T-helper 2 cell treated with Interferon-gamma antibody and Interleukin-4, amounts not matched to agents 100 ng/mL and 5 ng/mL, for 36 hours (primary cell): ENCODE results near the gene ITGB2. TPM values are rescaled to one million over a fixed set of nuclear protein-coding genes. Genes with fewer than 3 reads are reported as not detected.

Experiments used
- intact Hi-C: fragments of 100-400 bp; cut with micrococcal nuclease; formaldehyde crosslinking; loops from one replicate; pipeline ENCODE4 v1.15.1; 2023
- total RNA-seq: library from RNA; stranded (reverse); gene quantifications from 2 replicates; pipeline ENCODE4 v1.2.3, GENCODE V29; 2022

ITGB2 gene
- total RNA-seq, 1 donor from 2014 or later, result 447 TPM

DNA sequence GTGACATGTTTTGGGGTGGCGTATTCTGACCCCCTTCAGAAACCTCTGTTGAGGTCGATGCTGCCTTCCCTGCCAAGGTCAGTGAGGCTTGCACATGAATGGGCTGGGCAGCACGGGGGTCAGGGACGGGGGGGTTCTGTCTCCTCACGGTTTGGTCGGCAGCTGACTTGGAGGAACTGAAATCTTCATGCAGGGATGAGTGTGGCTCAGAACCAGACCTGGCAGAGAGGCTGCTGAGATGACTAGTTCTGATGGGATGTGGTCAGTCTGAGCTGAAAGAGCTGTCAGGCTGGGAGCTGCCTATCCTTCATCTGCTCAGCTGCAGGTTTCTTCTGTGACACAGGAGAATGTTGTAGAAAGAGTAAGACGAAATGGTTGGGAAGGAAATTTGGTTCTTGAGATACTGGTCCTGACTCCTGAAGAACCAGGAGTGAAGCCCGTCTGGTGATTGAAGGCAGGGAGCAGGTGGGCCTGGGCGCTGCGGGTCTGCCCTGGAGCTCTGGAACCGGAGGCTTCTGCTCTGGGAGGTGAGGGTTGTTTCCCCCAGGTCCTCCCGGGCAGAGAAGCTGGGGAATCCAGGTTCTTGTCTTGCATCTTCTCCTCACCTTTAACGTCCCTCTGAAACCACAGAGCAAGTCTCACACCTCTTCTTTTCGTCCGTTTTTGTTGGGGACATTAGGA, 22.4 kb upstream of the ITGB2 start:
- intact Hi-C loops, result loop anchor here (10.0 kb wide), 1 partner anchor 352 kb away; no protein-coding TSS in a partner anchor

DNA sequence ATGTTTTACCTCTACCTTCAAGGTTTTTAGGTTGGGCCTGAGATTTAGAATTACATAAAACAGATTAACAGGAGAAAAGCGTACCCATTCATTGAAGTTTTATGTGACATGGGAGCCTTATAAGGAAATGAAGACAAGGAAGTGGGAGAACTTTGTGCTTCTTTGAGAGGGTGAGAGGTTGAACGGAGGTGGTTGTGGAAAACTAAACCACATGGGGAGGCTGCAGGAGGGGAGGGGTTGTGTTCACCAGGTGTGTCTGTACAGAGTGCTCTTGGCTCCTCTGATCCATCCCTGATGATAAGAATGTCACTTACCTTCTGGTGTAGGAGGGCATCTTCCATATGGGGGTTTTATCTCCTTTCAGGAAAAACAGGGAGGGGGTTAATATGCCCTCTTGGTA, 21.9 kb upstream of the ITGB2 start:
- intact Hi-C loops, result loop anchor here (10.0 kb wide), 1 partner anchor 352 kb away; no protein-coding TSS in a partner anchor

DNA sequence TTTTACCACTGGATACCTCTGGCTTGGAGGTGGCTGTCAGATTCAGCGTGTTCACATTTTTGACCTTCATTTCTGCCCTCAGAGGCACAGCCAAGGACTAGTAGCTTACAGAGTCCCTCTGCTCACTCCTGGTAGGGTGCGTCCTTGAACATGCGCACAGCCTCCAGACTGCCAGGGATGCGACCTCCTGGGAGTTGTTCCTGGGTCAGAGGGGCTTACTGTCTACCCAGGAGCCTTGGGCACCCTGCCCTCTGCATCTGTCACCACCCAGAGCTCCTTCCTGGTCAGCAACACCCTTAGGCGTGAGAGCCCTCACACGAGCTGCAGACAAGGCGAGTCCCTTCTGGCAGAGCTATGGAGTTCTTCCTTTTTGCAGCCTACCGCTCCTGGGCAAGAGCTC, 20.9 kb upstream of the ITGB2 start:
- intact Hi-C loops, result loop anchor here (10.0 kb wide), 1 partner anchor 353 kb away; no protein-coding TSS in a partner anchor

DNA sequence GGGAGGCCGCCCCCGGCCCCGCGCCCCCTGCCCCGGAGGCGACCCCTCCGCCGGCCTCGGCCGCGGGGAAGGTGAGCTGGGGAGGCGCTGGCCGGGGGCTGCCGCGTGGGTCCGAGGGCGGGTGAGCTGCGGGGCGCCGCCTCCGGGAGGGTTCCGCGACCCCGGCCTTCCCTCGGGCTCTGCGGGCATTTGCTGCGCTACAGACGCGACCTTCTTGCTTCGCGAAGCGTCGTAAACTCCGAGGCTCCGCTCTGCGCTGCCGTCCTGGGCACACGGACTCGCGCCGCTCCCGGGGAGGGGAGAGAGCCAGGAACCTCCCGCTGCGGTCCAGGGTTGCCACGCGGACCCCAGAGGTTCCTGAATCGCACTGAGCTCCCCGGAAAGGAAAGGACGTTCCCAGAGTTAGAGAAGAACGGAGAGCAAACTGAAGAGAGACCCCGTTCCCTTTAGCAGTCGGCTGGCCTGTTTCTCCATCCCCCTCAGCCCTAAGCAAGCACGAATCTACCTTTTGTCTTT, 19.5 kb upstream of the ITGB2 start:
- intact Hi-C loops, result loop anchor here (10.0 kb wide), 1 partner anchor 355 kb away; no protein-coding TSS in a partner anchor

DNA sequence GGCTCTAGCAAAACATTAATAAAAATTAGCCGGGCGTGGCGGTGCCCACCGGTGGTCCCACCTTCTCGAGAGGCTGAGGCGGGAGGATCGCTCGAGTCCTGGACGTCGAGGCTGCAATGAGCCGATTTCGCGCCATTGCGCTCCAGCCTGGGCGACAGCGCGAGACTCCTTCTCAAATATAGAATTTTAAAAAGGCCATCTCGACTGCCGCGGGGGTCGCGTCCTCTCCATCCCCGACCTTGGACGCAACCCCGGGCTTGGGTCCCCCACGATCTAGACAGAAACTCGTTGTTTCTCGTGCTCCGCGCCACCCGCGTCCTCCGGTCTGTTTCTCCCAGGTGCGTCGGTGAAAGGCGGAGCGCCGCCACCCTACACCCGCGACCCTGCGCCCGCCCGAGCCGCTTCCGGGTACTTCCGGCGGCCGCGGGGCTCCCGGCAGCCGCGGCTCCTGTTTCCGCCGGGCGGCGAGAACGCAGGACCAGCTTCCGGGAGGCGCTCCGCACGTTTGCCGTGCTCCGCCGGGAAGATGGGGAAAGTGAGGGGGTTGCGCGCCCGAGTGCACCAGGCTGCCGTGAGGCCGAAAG, 18.9 kb upstream of the ITGB2 start, which contains the start of gene SLX9:
Gene SLX9 (plus strand): TSS at position 498 of the 584 bp plus-strand sequence. CDS start 29 bp downstream, at position 527.
- intact Hi-C loops, result loop anchor here (10.0 kb wide), 1 partner anchor 355 kb away; no protein-coding TSS in a partner anchor

DNA sequence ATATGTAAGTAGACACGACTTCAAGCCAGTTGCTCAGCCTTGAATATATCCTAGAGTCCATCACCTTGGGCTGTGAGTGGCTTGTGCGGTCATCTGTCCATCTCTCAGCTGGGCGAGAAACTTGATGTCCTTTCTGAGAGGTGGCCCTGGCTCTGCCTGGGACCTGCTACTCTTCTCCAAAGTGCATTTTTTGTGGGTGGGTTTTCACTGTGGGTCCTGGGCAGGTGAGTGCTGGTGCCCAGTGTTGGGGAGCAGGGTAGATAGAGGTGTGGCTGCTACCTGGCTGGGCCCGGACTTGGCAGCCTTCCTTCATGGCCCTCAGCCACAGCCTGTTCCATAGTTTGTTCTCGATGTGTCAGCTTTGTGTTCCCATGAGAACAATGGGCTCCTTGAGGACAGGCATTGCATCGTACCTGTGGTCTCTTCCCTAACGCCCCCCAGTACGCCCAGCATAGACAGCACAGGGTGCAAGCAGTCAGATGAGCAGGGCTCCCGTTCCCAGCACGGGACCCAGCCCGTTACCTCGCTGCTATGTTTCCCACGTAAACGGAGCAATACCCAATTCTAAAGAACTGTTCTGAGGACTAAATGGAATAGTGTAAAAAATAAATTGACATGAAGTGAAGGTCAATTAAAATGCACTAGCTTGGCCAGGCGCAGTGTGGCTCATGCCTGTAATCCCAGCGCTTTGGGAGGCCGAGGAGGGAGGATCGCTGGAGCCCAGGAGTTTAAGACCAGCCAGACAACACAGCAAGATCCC, 18.3 kb upstream of the ITGB2 start:
- intact Hi-C loops, result no loop called here

DNA sequence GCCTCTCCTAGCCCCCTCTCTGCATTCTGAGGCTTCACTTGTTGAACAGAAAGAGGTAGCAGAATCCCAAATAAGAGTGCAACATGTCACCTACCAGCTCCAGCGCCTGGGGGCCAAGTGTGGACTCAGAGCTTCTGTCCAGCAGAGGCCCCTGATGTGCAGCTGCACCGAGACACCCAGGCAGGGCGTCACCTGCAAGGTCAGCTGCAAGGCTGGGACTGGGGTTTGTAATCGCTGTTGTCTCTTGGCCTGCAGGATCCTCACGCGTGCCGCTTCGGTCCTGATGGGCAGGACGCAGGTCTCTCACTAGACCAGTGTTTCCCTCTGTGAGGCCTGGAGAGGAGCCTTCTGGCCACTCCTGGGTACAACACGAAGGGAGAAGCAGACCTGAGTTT, 14.8 kb upstream of the ITGB2 start:
- intact Hi-C loops, result no loop called here

DNA sequence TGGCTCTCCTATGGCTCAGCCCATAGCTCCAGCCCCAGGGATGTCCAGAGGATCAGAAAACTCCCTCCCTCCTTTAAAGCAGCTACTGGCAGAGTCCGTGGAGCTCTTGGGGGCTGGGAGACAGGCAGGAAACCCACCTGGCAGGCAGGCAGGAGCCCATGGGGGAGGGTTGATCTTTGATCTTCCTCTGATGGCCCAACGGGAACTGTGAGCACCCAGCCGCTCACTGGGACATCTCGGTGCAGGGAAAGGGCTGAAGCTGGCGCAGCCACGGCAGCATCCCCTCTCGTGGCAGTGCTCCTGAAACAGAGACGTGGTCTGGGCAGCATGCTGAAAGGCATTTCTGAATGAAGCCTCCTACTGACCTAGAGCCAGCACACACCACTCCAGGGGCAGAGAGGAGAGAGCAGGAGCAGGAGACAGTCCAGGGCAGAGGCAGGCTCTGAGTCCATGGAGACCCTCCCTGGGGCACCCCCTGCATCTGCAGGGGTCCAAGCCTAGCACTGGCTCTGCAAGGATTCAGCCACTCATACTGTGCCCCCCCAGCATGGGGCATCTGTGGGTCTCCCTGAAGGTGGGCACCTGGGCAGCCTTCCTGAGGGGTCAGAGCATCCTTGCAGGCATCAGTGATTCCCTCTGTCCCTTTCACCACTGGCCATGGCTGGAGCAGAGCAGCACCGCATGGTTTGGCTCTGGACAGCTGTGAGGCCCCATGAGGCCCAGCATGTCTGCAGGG, 14.3 kb upstream of the ITGB2 start:
- intact Hi-C loops, result no loop called here

DNA sequence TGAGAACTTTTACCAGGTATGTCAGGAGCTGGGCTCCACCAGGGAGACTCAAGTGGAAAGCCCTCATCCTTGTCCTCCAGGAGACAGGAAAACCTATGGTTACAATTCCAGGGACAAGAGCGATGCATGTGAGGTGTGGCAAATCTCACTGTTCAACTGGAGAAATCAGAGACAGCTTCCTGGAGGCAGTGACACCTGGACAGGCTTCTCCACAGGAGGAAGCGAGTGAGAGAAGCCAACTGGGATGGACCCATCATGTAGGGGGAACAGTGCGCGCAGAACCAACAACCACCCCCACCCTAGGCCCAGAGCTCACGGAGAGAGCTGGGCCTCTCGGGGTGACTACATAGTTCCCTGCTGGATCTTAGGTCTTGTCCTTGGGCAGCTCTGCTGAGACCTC, 13.6 kb upstream of the ITGB2 start:
- intact Hi-C loops, result no loop called here

DNA sequence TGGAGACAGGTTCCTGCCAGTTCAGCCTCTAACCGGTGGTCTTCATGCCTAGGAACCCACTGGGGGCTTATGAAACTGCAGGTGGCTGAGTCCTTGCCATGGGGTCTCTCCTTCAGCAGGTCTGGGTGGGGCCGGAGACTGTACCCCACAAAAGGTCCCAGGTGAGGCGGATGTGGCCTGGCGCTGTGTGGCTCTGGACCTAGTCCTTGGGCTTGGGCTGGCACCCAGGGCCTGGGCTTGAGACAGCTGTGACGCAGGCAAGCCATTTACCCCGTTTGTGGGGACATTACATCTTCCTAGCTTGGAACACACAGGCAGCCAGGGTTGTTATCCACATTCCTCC, 13.2 kb upstream of the ITGB2 start:
- intact Hi-C loops, result loop anchor here (2.0 kb wide), 1 partner anchor 19 kb away; no protein-coding TSS in a partner anchor

DNA sequence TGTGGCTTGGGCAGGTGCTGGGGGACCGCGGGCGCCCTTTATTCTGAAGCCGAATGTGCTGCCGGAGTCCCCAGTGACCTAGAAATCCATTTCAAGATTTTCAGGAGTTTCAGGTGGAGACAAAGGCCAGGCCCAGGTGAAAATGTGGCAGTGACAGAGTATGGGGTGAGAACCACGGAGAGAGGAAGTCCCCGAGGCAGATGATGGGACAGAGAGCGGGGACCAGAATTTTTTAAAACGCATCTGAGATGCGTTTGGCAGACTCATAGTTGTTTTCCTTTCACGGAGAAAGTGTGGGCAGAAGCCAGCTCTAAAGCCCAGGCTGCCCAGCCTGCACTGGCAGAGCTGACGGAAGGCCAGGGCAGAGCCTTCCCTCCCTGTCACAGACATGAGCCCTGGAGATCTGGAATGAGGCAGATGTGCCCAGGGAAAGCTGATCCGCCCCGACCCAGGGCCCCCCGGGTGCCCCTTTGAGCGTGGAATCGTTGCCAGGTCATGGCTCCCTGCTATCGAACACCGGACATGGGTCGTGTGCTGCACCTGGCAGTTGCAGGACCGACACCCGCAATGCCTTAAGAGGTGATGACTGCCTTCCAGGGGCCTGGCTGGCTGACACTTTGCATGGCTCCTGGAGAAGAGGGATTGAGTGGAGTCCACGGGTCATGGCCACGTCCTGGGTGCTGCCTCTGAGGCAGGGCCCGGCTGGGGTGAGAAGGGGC, 12.7 kb upstream of the ITGB2 start:
- intact Hi-C loops, result loop anchor here (2.0 kb wide), 1 partner anchor 19 kb away; no protein-coding TSS in a partner anchor

DNA sequence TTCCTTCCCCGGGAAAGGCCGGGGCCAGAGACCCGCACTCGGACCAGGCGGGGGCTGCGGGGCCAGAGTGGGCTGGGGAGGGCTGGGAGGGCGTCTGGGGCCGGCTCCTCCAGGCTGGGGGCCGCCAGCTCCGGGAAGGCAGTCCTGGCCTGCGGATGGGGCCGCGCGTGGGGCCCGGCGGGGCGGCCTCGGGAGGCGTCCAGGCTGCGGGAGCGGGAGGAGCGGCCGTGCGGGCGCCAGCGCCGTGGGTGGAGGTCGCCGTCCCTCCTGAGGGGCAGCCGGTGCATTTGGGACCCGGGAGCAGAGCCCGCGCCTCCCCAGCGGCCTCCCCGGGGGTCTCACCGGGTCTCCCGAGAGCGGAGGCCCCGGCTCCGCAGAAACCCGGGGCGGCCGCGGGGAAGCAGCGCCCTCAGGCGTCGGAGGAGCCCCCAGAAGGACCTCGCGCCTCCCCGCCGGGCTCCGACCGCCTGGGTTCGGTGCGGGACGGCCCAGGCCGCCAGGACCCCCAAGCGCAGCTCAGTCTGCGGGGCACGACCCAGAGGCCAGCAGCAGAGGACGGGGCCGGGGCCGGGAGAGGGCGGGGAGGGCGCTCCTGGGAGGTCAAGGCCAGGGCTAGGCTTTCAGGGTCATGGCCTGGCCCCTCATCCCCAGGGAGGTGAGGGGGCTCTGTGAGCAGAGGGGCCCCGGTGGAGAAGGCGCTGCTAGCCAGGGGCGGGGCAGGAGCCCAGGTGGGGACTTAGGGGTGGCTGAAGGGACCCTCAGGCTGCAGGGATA, 11.9 kb upstream of the ITGB2 start:
- intact Hi-C loops, result loop anchor here (1.0 to 2.0 kb wide), 2 partner anchors 18 to 39 kb away; no protein-coding TSS in a partner anchor

DNA sequence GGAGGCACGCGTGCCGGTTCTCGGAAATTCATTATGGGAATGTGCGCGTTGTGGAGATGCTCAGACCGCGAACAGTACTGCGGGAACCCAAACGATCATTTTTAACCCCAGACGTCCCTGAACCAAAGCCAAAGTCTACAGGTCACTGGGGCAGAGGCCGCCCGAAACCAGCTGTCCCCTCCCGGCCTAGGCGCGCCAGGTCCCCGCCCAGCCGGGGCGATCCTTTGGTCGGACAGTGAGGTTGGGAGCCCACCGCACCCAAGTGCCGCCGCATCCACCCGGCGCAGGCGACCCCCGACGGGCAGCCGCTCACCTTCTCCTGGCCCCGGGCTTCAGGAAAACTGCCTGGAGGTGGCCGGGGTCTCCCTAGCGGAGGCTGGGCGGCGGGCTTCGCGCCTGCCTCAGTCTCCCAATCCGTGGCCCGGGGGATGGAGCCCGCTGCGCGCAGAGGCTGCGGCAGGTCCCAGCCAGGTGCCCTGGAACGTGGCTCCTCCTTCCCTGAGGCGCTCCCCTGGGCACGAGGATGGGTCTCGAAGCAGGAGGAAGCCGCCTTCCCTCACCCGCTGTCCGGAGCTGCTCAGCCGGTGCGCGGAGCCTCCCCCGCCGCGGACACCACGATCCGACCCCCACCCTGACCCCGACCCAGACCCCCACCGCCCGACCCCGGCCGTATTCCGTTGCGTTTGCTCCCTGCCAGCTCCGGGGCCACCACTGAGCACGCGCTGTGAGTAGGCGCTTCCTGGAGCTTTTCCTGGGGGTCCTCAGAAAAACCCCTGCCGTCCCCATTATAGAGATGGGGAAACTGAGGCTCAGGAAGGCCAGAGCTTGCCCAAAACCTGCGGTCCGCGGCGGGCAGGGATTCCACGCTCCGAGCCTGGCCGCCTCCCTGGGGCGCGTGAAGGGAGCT, 11.1 kb upstream of the ITGB2 start:
- intact Hi-C loops, result loop anchor here (1.0 to 2.0 kb wide), 3 partner anchors 17 to 129 kb away; no protein-coding TSS in a partner anchor

DNA sequence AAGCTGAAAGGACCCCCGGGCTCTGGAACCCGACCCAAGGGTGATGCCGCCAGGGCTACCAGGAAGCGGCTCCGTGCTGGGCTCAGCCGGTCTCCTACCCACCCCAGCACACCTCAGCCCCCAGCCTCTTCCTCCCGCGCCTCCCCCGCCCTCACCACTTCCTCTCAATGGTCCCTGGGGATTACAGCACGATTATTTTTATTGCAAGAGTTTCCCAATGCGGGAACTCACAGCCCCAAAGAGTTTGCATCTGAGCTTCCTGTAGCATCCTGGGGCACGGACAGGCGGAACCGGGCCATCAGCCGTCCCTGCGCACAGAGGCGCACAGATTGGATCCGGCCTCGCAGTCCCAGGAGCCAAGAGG, 10.4 kb upstream of the ITGB2 start:
- intact Hi-C loops, result loop anchor here (2.0 kb wide), 1 partner anchor 128 kb away; no protein-coding TSS in a partner anchor

DNA sequence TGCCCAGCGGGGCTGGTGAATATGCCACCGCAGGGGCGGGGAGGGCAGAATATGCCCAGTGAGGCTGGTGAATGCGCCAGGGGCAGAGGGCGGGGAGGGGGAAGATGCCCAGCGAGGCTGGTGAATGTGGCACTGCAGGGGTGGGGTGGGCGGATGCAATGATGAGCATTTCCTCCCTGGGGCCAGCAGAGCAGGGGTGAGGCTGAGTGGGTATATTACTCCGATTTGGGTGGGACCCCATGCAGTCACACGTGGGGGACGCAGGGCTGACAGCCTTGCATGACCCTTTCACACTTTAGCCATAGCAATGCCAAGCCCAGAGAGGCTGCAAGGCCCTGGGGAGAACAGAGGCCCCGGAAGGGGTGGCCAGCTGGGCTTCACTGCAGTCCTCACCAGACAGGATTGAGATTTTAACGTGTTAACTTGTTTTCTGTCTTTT, 9.9 kb upstream of the ITGB2 start:
- intact Hi-C loops, result loop anchor here (2.0 kb wide), 1 partner anchor 128 kb away; no protein-coding TSS in a partner anchor

DNA sequence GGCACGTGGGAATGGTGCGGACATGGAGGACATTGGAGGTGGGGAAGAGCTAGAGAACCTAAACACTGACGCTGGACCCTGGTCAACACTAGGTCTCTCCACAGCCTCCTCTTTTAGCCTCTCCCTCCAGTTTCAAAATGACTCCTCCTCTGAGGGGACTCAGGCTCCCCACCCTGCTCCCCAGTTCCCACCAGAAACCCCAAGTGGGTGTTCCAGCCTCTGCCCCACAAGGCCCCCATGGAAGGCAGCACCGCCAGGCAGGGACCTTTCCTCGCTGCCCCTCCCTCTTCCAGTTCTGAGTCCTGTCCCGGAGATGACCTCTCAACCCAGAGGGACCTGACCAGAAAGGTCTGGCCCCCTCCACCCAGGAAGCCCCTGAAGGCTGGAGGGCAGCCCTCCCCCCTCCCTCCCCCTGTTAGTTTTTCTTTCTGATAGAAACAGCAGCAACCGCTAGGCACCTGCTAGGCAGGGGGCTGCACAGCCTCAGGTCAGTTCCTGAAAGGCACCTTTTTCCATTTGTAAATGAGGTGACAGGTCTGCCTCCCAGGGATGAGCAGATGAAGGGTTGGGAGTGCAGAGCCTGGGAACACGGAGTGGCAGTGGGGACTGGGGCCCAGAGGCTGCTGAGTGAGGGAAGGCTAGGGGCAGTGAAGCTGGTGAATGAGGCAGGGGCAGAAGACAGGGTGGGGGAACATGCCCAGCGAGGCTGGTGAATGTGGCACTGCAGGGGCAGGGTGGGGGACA, 9.3 kb upstream of the ITGB2 start:
- intact Hi-C loops, result loop anchor here (2.0 to 5.0 kb wide), 2 partner anchors 127 to 147 kb away; no protein-coding TSS in a partner anchor

DNA sequence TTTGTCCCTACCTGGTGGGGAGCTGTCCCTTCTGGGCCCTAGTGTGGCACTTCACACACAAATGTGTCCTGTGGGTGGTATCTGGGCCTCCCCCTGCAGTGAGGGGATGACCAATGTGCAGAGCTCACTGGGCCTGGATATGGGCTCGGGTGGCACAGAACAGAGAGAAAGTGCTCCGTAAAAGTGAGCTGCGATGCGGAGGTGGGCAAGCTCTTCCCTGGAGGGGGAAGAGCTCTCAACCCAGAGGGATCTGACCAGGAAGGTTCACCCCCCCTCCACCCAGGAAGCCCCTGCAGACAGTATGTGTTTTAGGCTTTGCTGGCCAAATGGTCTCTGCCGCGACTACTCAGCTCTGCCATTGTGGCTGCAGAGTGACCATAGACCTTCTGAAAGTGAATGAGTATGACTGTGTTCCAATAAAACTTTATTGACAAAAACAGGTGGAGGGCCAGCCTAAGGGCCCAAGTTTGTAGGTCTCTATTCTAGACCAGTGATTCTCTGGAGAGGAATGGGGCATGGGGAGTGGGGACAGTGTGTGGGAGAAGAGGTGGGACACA, 8.6 kb upstream of the ITGB2 start:
- intact Hi-C loops, result loop anchor here (5.0 kb wide), 1 partner anchor 148 kb away; no protein-coding TSS in a partner anchor
